HepG2 (cell line): Measurements from ENCODE around the gene TELO2. TPM values are rescaled to one million over a fixed set of nuclear protein-coding genes. Genes with fewer than 3 reads are reported as not detected.

ENCODE experiments used
- ATAC-seq: fragments of 200-7000 bp; cut with Tn5 transposase; 3 replicates; pipeline ENCODE4 v1.9.1; 2020; ENCODE audit warnings: mild to moderate bottlenecking, moderate library complexity
- BruUV-seq: library from RNA; stranded (reverse); fragments of 400-500 nt; replicated peaks from 2 replicates; lab custom pipeline; 2021; lab: Mats Ljungman, UMichigan
- CTCF ChIA-PET: fragments of 300-600 bp; formaldehyde crosslinking; extraction: SDS; loops from one replicate; lab custom pipeline; 2021; ENCODE audit warnings: low total read pairs, inconsistent platforms, low intra/inter-chr PET ratio; lab: Yijun Ruan, JAX
- POLR2A ChIA-PET: fragments of 350-600 bp; sonication (Branson Sonifier 250); formaldehyde crosslinking; loops from one replicate; lab custom pipeline; 2020; ENCODE audit warnings: antibody characterized with exemption, inconsistent platforms; lab: Yijun Ruan, JAX
- DNase-seq: peaks from one replicate; pipeline ENCODE4 v3.0.0-alpha.2; 2015; ENCODE audit warnings: low spot score
- FAIRE-seq: peaks from 3 replicates; lab custom pipeline; 2011; peaks lifted over from hg19 to GRCh38; lab: Jason Lieb, UNC
- H2AFZ ChIP-seq: one replicate; pipeline ENCODE4 v1.6.1; 2011; ENCODE audit warnings: low read length, inconsistent platforms
- H3K27ac ChIP-seq: fragments of 300-600 bp; 3 replicates; pipeline ENCODE4 v1.8.0; 2011; ENCODE audit warnings: mixed run types, mild to moderate bottlenecking, mixed read lengths, low read length, inconsistent platforms; ENCODE audit not compliant: insufficient read depth; ENCODE audit errors: extremely low read length
- H3K27me3 ChIP-seq, 2 experiments: fragments of 200-600 bp in 1 of 2; 2 replicates in 1 of 2; 3 replicates in 1 of 2; pipeline versions ENCODE4 v1.6.0 to v1.8.0; 2011; ENCODE audit warnings: low read length in 2 of 2, mild to moderate bottlenecking in 2 of 2, moderate library complexity in 2 of 2, inconsistent platforms in 1 of 2; ENCODE audit not compliant: insufficient read depth in 2 of 2, control insufficient read depth in 1 of 2
- H3K36me3 ChIP-seq, 2 experiments: fragments of 200-600 bp in 1 of 2; replicated peaks in 1 of 2; 2 replicates in 1 of 2; 3 replicates in 1 of 2; pipeline versions ENCODE4 v1.5.1 to v1.8.0; 2011; ENCODE audit warnings: low read length in 2 of 2, inconsistent platforms in 1 of 2; ENCODE audit not compliant: insufficient read depth in 2 of 2, control insufficient read depth in 1 of 2
- H3K4me1 ChIP-seq: 2 replicates; pipeline ENCODE4 v1.5.1; 2012; ENCODE audit warnings: low read length, inconsistent platforms; ENCODE audit not compliant: insufficient read depth
- H3K4me2 ChIP-seq: 2 replicates; pipeline ENCODE4 v1.6.0; 2011; ENCODE audit warnings: low read depth, low read length, inconsistent platforms
- H3K4me3 ChIP-seq, 3 experiments: fragments of 200-600 bp in 1 of 3; sonication (generic), shearing (Covaris generic) in 1 of 3; replicated peaks in 1 of 3; 2 replicates each; pipeline ENCODE4 v1.5.1; 2011 to 2016; ENCODE audit warnings: low read length in 3 of 3, inconsistent platforms in 2 of 3, low read depth in 2 of 3, mild to moderate bottlenecking in 2 of 3, control low read depth in 1 of 3, mixed read lengths in 1 of 3; ENCODE audit not compliant: insufficient read depth in 1 of 3
- H3K79me2 ChIP-seq: one replicate; pipeline ENCODE4 v1.6.1; 2011; ENCODE audit warnings: low read length, inconsistent platforms; ENCODE audit not compliant: insufficient read depth
- H3K9ac ChIP-seq: 2 replicates; pipeline ENCODE4 v1.6.0; 2011; ENCODE audit warnings: mild to moderate bottlenecking, low read depth, low read length, inconsistent platforms; ENCODE audit not compliant: insufficient read depth
- H3K9me3 ChIP-seq: 2 replicates; pipeline ENCODE4 v1.5.1; 2012; ENCODE audit warnings: mild to moderate bottlenecking, low read length
- H4K20me1 ChIP-seq: 2 replicates; pipeline ENCODE4 v1.6.0; 2011; ENCODE audit warnings: inconsistent platforms, mild to moderate bottlenecking, low read length, moderate library complexity; ENCODE audit not compliant: insufficient read depth
- ATF2 ChIP-seq: sonication (generic); formaldehyde crosslinking; IDR thresholded peaks from 2 replicates; pipeline ENCODE4 v1.4.0; 2020; ENCODE audit warnings: missing genetic modification reagents
- BORCS8-MEF2B ChIP-seq: sonication (generic); formaldehyde crosslinking; IDR thresholded peaks from 2 replicates; pipeline ENCODE4 v1.8.0; 2022; ENCODE audit warnings: mild to moderate bottlenecking, missing genetic modification reagents
- GZF1 ChIP-seq: sonication (generic); formaldehyde crosslinking; IDR thresholded peaks from 2 replicates; pipeline ENCODE4 v1.5.1; 2020; ENCODE audit warnings: mild to moderate bottlenecking, missing genetic modification reagents
- IRX3 ChIP-seq: sonication (generic); formaldehyde crosslinking; IDR thresholded peaks from 2 replicates; pipeline ENCODE4 v1.8.1; 2023; ENCODE audit warnings: mild to moderate bottlenecking, low read depth, missing genetic modification reagents, borderline replicate concordance
- MBNL3 ChIP-seq: fragments of 250-450 bp; sonication (Bioruptor Pico); conservative IDR thresholded peaks from 2 replicates; pipeline ENCODE4 v1.8.0; 2022; ENCODE audit warnings: mild to moderate bottlenecking, inconsistent platforms
- MIER3 ChIP-seq: IDR thresholded peaks from 2 replicates; pipeline ENCODE4 v1.6.1; 2016; ENCODE audit warnings: missing compliant biosample characterization, borderline replicate concordance
- MYNN ChIP-seq: sonication (generic); formaldehyde crosslinking; IDR thresholded peaks from 2 replicates; pipeline ENCODE4 v1.4.0; 2020; ENCODE audit warnings: mild to moderate bottlenecking, low read depth, missing genetic modification reagents
- NFIC ChIP-seq: IDR thresholded peaks from 2 replicates; pipeline ENCODE4 v1.6.1; 2012; ENCODE audit warnings: mild to moderate bottlenecking, low read length, inconsistent platforms
- ZBTB3 ChIP-seq: sonication (generic); formaldehyde crosslinking; IDR thresholded peaks from 2 replicates; pipeline ENCODE4 v1.4.0; 2020; ENCODE audit warnings: low read depth, mild to moderate bottlenecking, moderate library complexity, missing genetic modification reagents, borderline replicate concordance
- ZNF670 ChIP-seq: sonication (generic); formaldehyde crosslinking; IDR thresholded peaks from 2 replicates; pipeline ENCODE4 v1.8.0; 2022; ENCODE audit warnings: mild to moderate bottlenecking, missing genetic modification reagents, borderline replicate concordance
- WGBS: methylation state at CpG from one replicate; pipeline ENCODE4 v1.1.6; 2017; ENCODE audit warnings: low lambda C conversion rate; 5-methylcytosine and 5-hydroxymethylcytosine counted together
- in situ Hi-C: cut with HindIII; loops from 2 replicates; pipeline ENCODE4 v1.10.0; 2017; ENCODE audit warnings: low pct_unique_long_range_greater_than_20kb; ENCODE audit not compliant: extremely low pct_ligation_motif_present
- intact Hi-C: fragments of 100-400 bp; cut with micrococcal nuclease; formaldehyde crosslinking; loops from one replicate; pipeline ENCODE4 v1.10.0; 2022; ENCODE audit not compliant: unreplicated experiment
- polyA plus RNA-seq, 8 experiments: library from polyadenylated mRNA; depleted of rRNA in 3 of 8; stranded (reverse) in 7 of 8; unstranded in 1 of 8; fragments of >200 nt; fragmentation: Illumina TruSeq in 4 of 8; extraction: Trizol in 4 of 8; gene quantifications; 2 replicates each; pipeline versions ENCODE4 v1.2.1 to v1.2.3, GENCODE V29; 2011 to 2016; ENCODE audit warnings: low read depth in 4 of 8, missing spikeins in 1 of 8, mixed read lengths in 1 of 8; ENCODE audit not compliant: insufficient read depth in 1 of 8
- total RNA-seq, 5 experiments: library from RNA; depleted of rRNA; stranded (reverse); fragments of >200 nt; fragmentation: Illumina TruSeq; extraction: Trizol; gene quantifications; 2 replicates each; pipeline ENCODE4 v1.2.3, GENCODE V29; 2016; ENCODE audit warnings: low read depth in 1 of 5
- TF ChIP-seq, protein P1 (sequence below): sonication (generic); formaldehyde crosslinking; IDR thresholded peaks from 2 replicates; pipeline ENCODE4 v1.9.0; 2021; ENCODE audit warnings: missing genetic modification reagents, borderline replicate concordance

The TELO2 gene
- total and polyA plus RNA-seq, 2 of the 13 experiments (the other 11 are each of a cell fraction or from before 2014, with no cell fraction given), result 10.1 to 17.9 TPM

DNA sequence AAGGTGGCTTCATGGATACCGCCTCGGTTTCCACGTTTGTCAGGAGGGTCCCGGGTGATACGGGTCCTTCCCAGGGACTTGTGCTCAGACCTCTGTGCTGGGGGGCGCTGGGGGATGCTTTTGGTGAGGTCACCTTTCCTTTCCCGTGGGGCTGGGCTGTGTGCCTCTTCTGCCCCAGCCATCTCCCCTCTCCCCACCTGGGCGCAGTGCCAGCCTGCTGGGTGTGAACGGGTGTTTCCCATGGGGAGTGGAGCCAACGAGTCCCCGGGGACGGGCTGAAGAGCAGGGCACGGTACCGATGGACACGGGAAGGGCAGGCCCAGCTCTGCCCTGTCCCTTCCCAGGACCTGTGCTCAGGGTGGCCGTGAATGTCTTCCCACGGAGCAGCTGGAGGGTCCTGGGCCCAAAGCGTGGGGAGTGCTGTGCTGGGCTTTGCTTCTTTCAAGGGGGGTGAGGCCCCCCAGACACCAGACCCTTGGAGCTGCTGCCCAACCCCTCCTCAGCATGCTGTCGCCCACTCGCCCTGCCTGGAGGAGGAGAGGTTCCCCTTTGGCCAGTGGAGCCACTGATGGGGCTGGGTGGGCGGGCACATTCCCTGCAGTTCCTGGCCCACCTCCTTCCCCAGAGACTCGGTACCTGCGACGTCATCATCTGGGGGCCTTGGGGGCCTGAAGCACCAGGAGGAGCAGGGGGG, 15.5 kb downstream of the TELO2 start:
- ChIA-PET POLR2A (no interaction called here), CTCF (no interaction called here)
- no peak for ATAC-seq
- H3K27me3 ChIP-seq, result no peaks in the 10 kb centered on the region
- no peaks in the 10 kb centered on the region for H3K79me2 ChIP-seq
- intact Hi-C loops (no loop called here), in situ Hi-C loops (no loop called here)
- no peak for DNase-seq
- H3K4me3 ChIP-seq, result no peak overlapping the region
- FAIRE-seq, result no peak
- no peak overlapping the region for H3K4me2 ChIP-seq
- no peak overlapping the region for H3K9ac ChIP-seq
- TF ChIP-seq ZBTB3 (CRISPR knock-in tag), result no peak
- no peak for TF ChIP-seq GZF1
- no peak for TF ChIP-seq NFIC
- no peak for TF ChIP-seq IRX3 (CRISPR knock-in tag)
- TF ChIP-seq MBNL3 (CRISPR knock-in tag), result no peak
- no peak for TF ChIP-seq MIER3 (CRISPR knock-in tag)
- TF ChIP-seq, protein P1, sequence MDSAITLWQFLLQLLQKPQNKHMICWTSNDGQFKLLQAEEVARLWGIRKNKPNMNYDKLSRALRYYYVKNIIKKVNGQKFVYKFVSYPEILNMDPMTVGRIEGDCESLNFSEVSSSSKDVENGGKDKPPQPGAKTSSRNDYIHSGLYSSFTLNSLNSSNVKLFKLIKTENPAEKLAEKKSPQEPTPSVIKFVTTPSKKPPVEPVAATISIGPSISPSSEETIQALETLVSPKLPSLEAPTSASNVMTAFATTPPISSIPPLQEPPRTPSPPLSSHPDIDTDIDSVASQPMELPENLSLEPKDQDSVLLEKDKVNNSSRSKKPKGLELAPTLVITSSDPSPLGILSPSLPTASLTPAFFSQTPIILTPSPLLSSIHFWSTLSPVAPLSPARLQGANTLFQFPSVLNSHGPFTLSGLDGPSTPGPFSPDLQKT (CRISPR knock-in tag), result no peak
- no peak for TF ChIP-seq ATF2
- TF ChIP-seq MYNN (CRISPR knock-in tag), result no peak
- no peak for TF ChIP-seq BORCS8-MEF2B (CRISPR knock-in tag)
- TF ChIP-seq ZNF670 (CRISPR knock-in tag), result no peak
- H3K9me3 ChIP-seq, result no peaks in the 10 kb centered on the region
- no peak overlapping the region for H2AFZ ChIP-seq
- BruUV-seq, result no TSS peak
- H3K27ac ChIP-seq, result no peak overlapping the region
- H3K36me3 ChIP-seq, result peaks cover 5% of the 10 kb centered on the region in 2 experiments; a peak in 2 of 5 replicates
- WGBS, result 95% methylated on average over 17 of the region's 24 CpGs
- H3K4me1 ChIP-seq, result no peaks in the 10 kb centered on the region
- no peaks in the 10 kb centered on the region for H4K20me1 ChIP-seq
